ENCODE data around the gene TRANK1.

DNA sequence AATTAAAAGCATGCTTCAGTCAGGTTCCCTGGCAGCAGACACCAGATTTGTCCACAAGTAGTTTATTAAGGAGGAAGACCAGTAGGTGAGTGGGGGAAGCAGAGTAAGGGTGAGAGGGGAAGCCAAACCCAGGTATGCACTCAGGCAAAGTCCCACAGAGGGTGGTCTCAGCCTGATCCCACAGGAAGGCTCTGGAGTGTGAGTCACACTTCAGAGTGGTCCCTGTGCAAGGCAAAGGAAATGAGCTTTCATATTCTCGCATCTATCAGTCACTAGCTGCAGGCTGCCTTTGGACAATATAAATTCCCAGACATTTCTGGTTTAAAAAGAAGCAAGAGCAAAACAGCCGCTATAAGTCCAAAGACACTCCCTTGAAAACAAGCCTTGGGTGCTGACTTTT is 78.5 kb downstream of the TRANK1 start:
- TF ChIP-seq POLR2A (IDR thresholded peaks at IDR 0.05; ENCODE audit: low read depth), result no peak
- TF ChIP-seq, protein P1, sequence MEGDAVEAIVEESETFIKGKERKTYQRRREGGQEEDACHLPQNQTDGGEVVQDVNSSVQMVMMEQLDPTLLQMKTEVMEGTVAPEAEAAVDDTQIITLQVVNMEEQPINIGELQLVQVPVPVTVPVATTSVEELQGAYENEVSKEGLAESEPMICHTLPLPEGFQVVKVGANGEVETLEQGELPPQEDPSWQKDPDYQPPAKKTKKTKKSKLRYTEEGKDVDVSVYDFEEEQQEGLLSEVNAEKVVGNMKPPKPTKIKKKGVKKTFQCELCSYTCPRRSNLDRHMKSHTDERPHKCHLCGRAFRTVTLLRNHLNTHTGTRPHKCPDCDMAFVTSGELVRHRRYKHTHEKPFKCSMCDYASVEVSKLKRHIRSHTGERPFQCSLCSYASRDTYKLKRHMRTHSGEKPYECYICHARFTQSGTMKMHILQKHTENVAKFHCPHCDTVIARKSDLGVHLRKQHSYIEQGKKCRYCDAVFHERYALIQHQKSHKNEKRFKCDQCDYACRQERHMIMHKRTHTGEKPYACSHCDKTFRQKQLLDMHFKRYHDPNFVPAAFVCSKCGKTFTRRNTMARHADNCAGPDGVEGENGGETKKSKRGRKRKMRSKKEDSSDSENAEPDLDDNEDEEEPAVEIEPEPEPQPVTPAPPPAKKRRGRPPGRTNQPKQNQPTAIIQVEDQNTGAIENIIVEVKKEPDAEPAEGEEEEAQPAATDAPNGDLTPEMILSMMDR (IDR thresholded peaks at IDR 0.05), result no peak

All from esophagus muscularis mucosa (tissue), 3 donors.